ENCODE measurements around the gene RAB14. TPM values are rescaled to one million over a fixed set of nuclear protein-coding genes. Genes with fewer than 3 reads are reported as not detected.
"Not testable (repeated sequence)": the region's sequence is repeated elsewhere in the genome, so short reads cannot be mapped to it uniquely, and the experiment has no call there.

The RAB14 gene
- total RNA-seq, 2 experiments from 2014 or later: 66.5 to 68.9 TPM

- ChIA-PET CTCF (interaction anchor here (1.0 kb wide), 1 partner anchor 9 kb away, joined by 3 read pairs; no protein-coding TSS in a partner anchor), POLR2A (no interaction called here)
Observed at GRCh38 chr9:121194730-121195129, 6.9 kb downstream of the RAB14 start.

- POLR2A ChIA-PET: no interaction called here
- CTCF ChIA-PET: interaction anchor here (0.6 to 1.1 kb wide), 2 partner anchors 9 to 127 kb away, joined by 3 to 4 read pairs; partner anchors contain the start of gene RAB14
Observed at GRCh38 chr9:121192959-121193640, 8.6 kb downstream of the RAB14 start.

- CTCF ChIA-PET: interaction anchor here (0.6 to 1.1 kb wide), 2 partner anchors 9 to 128 kb away, joined by 3 to 4 read pairs; partner anchors contain the start of gene RAB14
- POLR2A ChIA-PET: no interaction called here
Observed at GRCh38 chr9:121192518-121192917, 9.2 kb downstream of the RAB14 start.

DNA sequence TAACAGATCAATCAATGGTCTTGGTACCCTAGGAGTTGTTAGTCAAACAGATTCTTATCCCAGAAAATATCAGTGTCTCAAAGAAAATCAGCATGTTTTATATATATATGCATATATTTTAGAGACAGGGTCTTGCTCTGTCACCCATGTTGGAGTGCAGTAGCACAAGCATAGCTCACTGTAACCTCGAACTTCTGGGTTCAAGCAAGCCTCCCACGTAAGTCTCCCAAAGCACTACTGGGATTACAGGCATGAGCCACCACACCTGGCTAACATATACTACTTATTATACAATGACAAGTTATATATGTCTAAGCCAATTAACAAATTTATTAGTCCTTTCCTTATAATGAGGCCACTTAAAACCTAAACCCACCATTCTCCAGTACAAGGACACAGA, 10.4 kb downstream of the RAB14 start:
- ChIA-PET CTCF (no interaction called here), POLR2A (no interaction called here)

DNA sequence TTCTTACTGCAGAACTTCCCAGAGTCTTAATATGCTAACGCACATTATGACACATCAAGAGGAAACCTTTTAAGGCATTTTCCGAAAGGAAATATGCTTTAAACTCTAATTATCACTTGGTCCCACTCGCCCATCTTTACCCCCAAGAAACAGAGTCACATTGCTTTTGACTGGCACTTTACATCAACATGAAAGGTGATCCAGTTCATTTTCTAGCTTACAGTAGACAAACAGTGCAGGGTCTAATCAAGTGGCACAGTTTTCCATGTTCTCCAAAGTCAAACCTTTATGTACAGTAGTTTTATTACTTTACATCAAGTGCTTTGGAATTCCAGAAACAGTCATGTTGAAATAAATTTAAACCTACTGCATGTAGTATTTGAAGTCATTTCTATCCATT, 12.0 kb downstream of the RAB14 start:
- ChIA-PET CTCF (interaction anchor here (1.3 to 1.9 kb wide), 2 partner anchors 12 to 131 kb away, joined by 3 to 6 read pairs; partner anchors contain the start of gene RAB14), POLR2A (no interaction called here)

- POLR2A ChIA-PET: no interaction called here
- CTCF ChIA-PET: interaction anchor here (1.3 to 1.9 kb wide), 2 partner anchors 13 to 131 kb away, joined by 3 to 6 read pairs; partner anchors contain the start of gene RAB14
Observed at GRCh38 chr9:121189006-121189405, 12.7 kb downstream of the RAB14 start.

- ChIA-PET POLR2A (no interaction called here), CTCF (no interaction called here)
Observed at GRCh38 chr9:121187636-121188305, 13.9 kb downstream of the RAB14 start.

DNA sequence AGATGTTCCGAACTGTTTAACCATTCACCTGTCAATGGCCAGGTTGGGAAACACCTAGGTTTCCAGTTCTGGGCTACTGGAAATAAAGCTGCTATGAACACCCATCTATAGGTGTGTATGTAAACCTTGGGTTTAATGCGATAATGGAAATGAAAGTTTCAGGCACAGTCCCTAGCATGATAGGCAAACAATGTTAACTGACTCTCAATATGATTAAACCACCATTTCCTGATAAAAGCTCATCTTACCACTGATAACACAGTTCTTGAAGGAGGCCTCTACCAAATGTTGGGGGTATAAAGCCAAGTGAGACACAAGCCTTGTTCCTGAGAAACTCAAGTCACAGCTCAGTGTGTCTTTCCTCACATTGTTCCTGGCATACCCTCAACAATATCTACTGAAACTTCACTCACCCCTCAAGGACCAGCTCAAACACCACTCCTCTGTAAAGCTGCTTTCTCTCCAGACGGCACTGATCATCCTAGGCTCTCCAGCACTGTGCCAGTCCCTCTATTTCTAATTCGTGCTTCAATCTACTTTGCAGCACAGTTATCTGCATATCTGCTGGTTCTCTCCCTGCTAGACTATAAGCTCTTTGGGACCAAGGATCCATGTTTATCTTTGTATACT, 15.8 kb downstream of the RAB14 start:
- CTCF ChIA-PET: interaction anchor here (0.8 to 1.4 kb wide), 3 partner anchors 9 to 16 kb away, joined by 3 to 5 read pairs (median 3); no protein-coding TSS in a partner anchor
- POLR2A ChIA-PET: interaction anchor here (0.6 kb wide), 2 partner anchors 15 to 112 kb away, joined by 4 to 11 read pairs; no protein-coding TSS in a partner anchor

- ChIA-PET CTCF (interaction anchor here (1.4 kb wide), 1 partner anchor 15 kb away, joined by 5 read pairs; no protein-coding TSS in a partner anchor), POLR2A (interaction anchor here (0.6 kb wide), 2 partner anchors 16 to 112 kb away, joined by 4 to 11 read pairs; no protein-coding TSS in a partner anchor)
Observed at GRCh38 chr9:121185178-121185745, 16.4 kb downstream of the RAB14 start.

DNA sequence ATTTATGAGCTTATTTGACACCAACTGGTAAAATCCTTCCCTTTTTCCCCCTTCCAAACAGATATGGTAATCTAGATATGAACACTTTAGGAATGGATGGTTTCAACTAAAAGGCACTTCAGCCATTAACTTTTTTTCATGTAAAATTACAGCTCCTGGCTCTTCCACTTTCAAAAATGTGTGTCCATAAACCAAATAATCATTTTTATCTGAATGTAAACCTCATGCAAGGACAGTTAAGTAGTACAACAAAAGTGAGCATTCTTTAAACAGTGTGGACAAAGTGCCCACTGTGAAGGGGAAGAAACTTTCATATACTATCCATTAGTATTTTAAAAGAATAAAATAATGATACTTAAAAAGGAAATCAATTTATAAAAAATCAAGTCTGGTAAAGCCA, 17.2 kb downstream of the RAB14 start:
- POLR2A ChIA-PET: no interaction called here

DNA sequence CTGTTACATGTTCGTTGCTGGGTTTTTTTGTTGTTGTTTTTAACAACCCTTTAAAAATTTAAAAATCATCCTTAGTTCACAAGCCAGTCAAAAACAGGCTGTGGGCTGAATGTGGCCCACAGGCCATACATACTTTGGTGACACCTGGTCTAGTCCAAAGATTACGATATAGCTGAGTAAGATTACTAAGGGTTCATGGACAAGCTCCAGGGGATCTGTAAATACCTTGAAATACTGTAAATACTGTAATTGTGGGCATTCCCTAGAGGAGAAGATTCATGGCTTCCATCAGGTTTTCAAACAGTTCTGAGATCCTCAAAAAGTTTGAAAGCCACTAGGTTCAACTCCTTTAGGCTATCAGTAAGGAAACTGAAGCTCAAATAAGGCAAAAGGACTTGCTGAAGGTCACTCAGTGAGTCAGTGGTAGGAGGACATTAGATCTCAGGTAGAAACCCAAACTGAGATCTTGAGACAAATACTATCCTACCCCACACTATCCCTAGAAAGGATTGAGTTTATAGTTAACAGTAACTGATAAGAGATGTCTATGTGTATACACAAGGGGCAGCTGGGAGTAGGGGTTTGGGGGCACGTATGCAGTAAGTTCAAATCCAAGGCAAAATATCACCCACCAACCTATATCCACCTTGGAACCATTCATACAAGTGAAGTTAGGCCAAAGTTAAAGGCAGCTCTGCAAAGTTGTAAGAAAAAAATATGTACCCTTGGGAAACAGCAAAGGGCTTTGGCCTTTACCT, 17.8 kb downstream of the RAB14 start:
- ChIA-PET POLR2A (no interaction called here), CTCF (no interaction called here)

More for the DNA sequence above, 17.2 kb downstream of the RAB14 start:
- CTCF ChIA-PET: no interaction called here

- CTCF ChIA-PET: no interaction called here
- POLR2A ChIA-PET: no interaction called here
Observed at GRCh38 chr9:121182989-121183388, 18.7 kb downstream of the RAB14 start.

- ChIA-PET POLR2A (interaction anchor here (0.9 kb wide), 1 partner anchor 58 kb away, joined by 4 read pairs; no protein-coding TSS in a partner anchor), CTCF (no interaction called here)
Observed at GRCh38 chr9:121182101-121182836, 19.4 kb downstream of the RAB14 start.

GRCh38 chr9:121179930-121180681, 21.6 kb downstream of the RAB14 start:
- POLR2A ChIA-PET: no interaction called here
- CTCF ChIA-PET: no interaction called here

- POLR2A ChIA-PET, CTCF ChIA-PET: not testable (repeated sequence)
Observed at GRCh38 chr9:121179373-121179721, 22.3 kb downstream of the RAB14 start.

- ChIA-PET CTCF (no interaction called here), POLR2A (no interaction called here)
Observed at GRCh38 chr9:121178676-121179372, 22.8 kb downstream of the RAB14 start.

DNA sequence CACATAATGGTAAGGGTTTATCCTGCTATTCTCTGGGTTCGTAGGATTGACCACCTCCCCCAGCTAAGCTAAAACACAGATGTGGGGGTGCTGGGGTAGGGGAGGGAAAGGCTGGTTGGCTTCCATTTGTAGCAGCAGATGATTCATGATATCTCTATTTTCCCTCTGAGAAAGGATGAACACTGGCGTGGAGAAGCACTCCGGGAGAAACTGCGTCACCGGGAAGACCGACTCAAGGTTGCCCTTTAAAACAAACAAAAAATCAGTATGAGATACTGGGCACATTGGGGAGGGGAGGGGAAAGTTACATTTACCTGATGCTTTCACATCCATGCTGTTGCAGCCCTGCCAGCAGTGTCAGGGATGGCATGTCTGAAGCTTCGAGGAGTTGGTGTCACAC, 28.2 kb downstream of the RAB14 start:
- POLR2A ChIA-PET: no interaction called here
- CTCF ChIA-PET: no interaction called here

Data from activated CD8-positive, alpha-beta memory T cell treated with anti-CD3 and anti-CD28 coated beads for 36 hours (primary cell).